Fibroblast of upper back skin (primary cell): ENCODE data around the gene ZSWIM7.

ENCODE experiments used
- DNase-seq: peaks from one replicate; pipeline ENCODE4 v3.0.0-alpha.2; 2013

ZSWIM7 gene

DNA sequence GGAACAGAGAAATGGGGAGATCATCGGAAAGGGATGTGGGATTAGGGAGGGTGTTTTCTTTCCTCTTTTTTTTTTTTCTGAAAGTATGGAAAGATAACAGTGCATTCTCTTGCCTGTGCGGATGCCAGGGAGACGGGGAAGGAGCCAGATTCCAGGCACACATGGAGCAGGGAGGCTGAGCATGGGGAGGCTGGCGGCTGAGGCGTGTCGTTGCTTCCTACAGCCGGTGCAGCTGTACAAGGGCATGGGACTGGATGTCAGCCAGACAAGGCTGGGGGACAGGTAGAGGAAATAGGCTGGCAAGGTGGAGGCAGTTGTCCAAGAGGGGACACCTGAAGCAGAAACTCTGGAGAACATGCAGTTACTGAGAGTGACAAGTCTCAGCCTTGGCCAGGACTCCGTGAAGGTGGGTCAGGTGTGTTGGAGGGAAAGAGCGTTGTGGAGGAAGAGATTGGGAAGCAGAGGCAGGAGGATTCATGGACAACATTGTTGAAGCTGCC is 71.2 kb downstream of the ZSWIM7 start:
- no peak for DNase-seq
